GM06990 (cell line): ENCODE results near the gene EFS.

ENCODE experiments used
- DNase-seq: peaks from one replicate; pipeline ENCODE4 v3.0.0-alpha.2; 2011; ENCODE audit not compliant: insufficient read length; ENCODE audit errors: extremely low read depth
- H3K27me3 ChIP-seq: replicated peaks from 2 replicates; pipeline ENCODE4 v1.6.0; 2011; ENCODE audit warnings: low read length; ENCODE audit not compliant: control insufficient read depth, insufficient read depth
- H3K36me3 ChIP-seq: 2 replicates; pipeline ENCODE4 v1.5.1; 2011; ENCODE audit warnings: low read length; ENCODE audit not compliant: control insufficient read depth, insufficient read depth
- H3K4me3 ChIP-seq: replicated peaks from 2 replicates; pipeline ENCODE4 v1.5.1; 2011; ENCODE audit warnings: low read depth, mild to moderate bottlenecking, control low read depth, low read length
- CTCF ChIP-seq: IDR thresholded peaks from 2 replicates; pipeline ENCODE4 v1.5.1; 2011; ENCODE audit warnings: low read length, control low read depth, mild to moderate bottlenecking, inconsistent platforms; ENCODE audit not compliant: insufficient read depth, poor library complexity, severe bottlenecking

The EFS gene

GRCh38 chr14:23409475-23409874 lies 44.5 kb upstream of the EFS start:
- Histone ChIP-seq H3K4me3 (no peak overlapping the region), H3K36me3 (no peaks in the 10 kb centered on the region), H3K27me3 (no peaks in the 10 kb centered on the region; the same call in 1 of the 2 replicates)
- no peak for TF ChIP-seq CTCF
- DNase-seq: no peak

- Histone ChIP-seq H3K27me3 (peaks cover 2% of the 10 kb centered on the region), H3K4me3 (no peak overlapping the region), H3K36me3 (no peaks in the 10 kb centered on the region)
- no peak for DNase-seq
- no peak for TF ChIP-seq CTCF
These were observed 43.3 kb upstream of the EFS start for GRCh38 chr14:23408307-23408630.

GRCh38 chr14:23407516-23408306 lies 42.7 kb upstream of the EFS start, which contains the start of gene MYH6:
Gene MYH6 (minus strand): TSS chr14:23408273. CDS start chr14:23407223, 1,050 bp downstream.
- H3K4me3 ChIP-seq: no peak within 1 kb of the TSS
- peaks cover 2% of the 10 kb centered on the region for H3K27me3 ChIP-seq
- TF ChIP-seq CTCF: no peak
- DNase-seq: no peak
- H3K36me3 ChIP-seq: no peaks in the 10 kb centered on the region

- TF ChIP-seq CTCF: no peak
- H3K27me3 ChIP-seq: peaks cover 4% of the 10 kb centered on the region
- no peak for DNase-seq
- H3K36me3 ChIP-seq: no peaks in the 10 kb centered on the region
- H3K4me3 ChIP-seq: no peak overlapping the region
These were observed 41.9 kb upstream of the EFS start for GRCh38 chr14:23406725-23407355.

GRCh38 chr14:23406244-23406643 lies 41.3 kb upstream of the EFS start:
- no peaks in the 10 kb centered on the region for H3K36me3 ChIP-seq
- no peak overlapping the region for H3K4me3 ChIP-seq
- no peak for TF ChIP-seq CTCF
- peaks cover 5% of the 10 kb centered on the region for H3K27me3 ChIP-seq
- no peak for DNase-seq
